H9 (cell line): Measurements from ENCODE around the gene CRACR2A. TPM values are rescaled to one million over a fixed set of nuclear protein-coding genes. Genes with fewer than 3 reads are reported as not detected.

Source experiments
- DNase-seq: peaks from one replicate; pipeline ENCODE4 v3.0.0-alpha.2; 2017
- H2AFZ ChIP-seq: one replicate; pipeline ENCODE4 v1.6.1; 2013; ENCODE audit warnings: mild to moderate bottlenecking, low read length, control low read depth, moderate library complexity
- H2AK5ac ChIP-seq: 2 replicates; pipeline ENCODE4 v1.6.1; 2013; ENCODE audit warnings: low read length, control low read depth, mixed read lengths; ENCODE audit not compliant: insufficient read length
- H2BK120ac ChIP-seq: one replicate; pipeline ENCODE4 v1.6.1; 2013; ENCODE audit warnings: low read depth, mild to moderate bottlenecking, low read length, control low read depth, inconsistent platforms; ENCODE audit not compliant: poor library complexity, severe bottlenecking
- H2BK12ac ChIP-seq: 2 replicates; pipeline ENCODE4 v1.6.1; 2013; ENCODE audit warnings: low read length, control low read depth, mixed read lengths, low read depth; ENCODE audit not compliant: insufficient read length
- H2BK15ac ChIP-seq: 2 replicates; pipeline ENCODE4 v1.6.1; 2013; ENCODE audit warnings: low read depth, low read length, control low read depth
- H2BK20ac ChIP-seq: one replicate; pipeline ENCODE4 v1.6.1; 2013; ENCODE audit warnings: low read depth, mild to moderate bottlenecking, low read length, control low read depth, inconsistent platforms; ENCODE audit not compliant: poor library complexity, severe bottlenecking
- H2BK5ac ChIP-seq: 2 replicates; pipeline ENCODE4 v1.6.1; 2013; ENCODE audit warnings: low read length, control low read depth, mixed read lengths; ENCODE audit not compliant: insufficient read length
- H3K14ac ChIP-seq: 2 replicates; pipeline ENCODE4 v1.6.1; 2013; ENCODE audit warnings: low read length, control low read depth; ENCODE audit not compliant: insufficient read depth
- H3K18ac ChIP-seq: 2 replicates; pipeline ENCODE4 v1.6.1; 2013; ENCODE audit warnings: low read depth, mild to moderate bottlenecking, mixed read lengths, low read length, control low read depth; ENCODE audit not compliant: insufficient read length
- H3K23ac ChIP-seq: 2 replicates; pipeline ENCODE4 v1.6.1; 2013; ENCODE audit warnings: low read length, control low read depth, mixed read lengths, low read depth; ENCODE audit not compliant: insufficient read length
- H3K23me2 ChIP-seq: 2 replicates; pipeline ENCODE4 v1.6.1; 2013; ENCODE audit warnings: low read depth, mild to moderate bottlenecking, mixed read lengths, low read length, control low read depth; ENCODE audit not compliant: insufficient read length, poor library complexity, severe bottlenecking
- H3K27ac ChIP-seq: 2 replicates; pipeline ENCODE4 v1.5.1; 2013; ENCODE audit warnings: low read length, control low read depth, mixed read lengths, low read depth; ENCODE audit not compliant: insufficient read length
- H3K27me3 ChIP-seq: 2 replicates; pipeline ENCODE4 v1.6.1; 2013; ENCODE audit warnings: low read length, control low read depth, inconsistent platforms; ENCODE audit not compliant: insufficient read depth
- H3K4ac ChIP-seq: 2 replicates; pipeline ENCODE4 v1.6.1; 2013; ENCODE audit warnings: low read depth, mild to moderate bottlenecking, control low read depth, inconsistent platforms, low read length, moderate library complexity
- H3K4me1 ChIP-seq: 2 replicates; pipeline ENCODE4 v1.6.1; 2013; ENCODE audit warnings: low read length, control low read depth, inconsistent platforms; ENCODE audit not compliant: insufficient read depth
- H3K4me2 ChIP-seq: 2 replicates; pipeline ENCODE4 v1.6.1; 2013; ENCODE audit warnings: low read length, control low read depth, mixed read lengths; ENCODE audit not compliant: insufficient read length, insufficient read depth
- H3K56ac ChIP-seq: 2 replicates; pipeline ENCODE4 v1.6.1; 2013; ENCODE audit warnings: low read depth, mild to moderate bottlenecking, mixed read lengths, low read length, control low read depth; ENCODE audit not compliant: insufficient read length
- H3K79me1 ChIP-seq: 2 replicates; pipeline ENCODE4 v1.6.1; 2013; ENCODE audit warnings: low read depth, mild to moderate bottlenecking, moderate library complexity, low read length, control low read depth, inconsistent platforms; ENCODE audit not compliant: insufficient read depth, poor library complexity, severe bottlenecking
- H3K79me2 ChIP-seq: 2 replicates; pipeline ENCODE4 v1.6.1; 2013; ENCODE audit warnings: low read length, control low read depth, inconsistent platforms; ENCODE audit not compliant: insufficient read depth
- H3K9ac ChIP-seq: 2 replicates; pipeline ENCODE4 v1.6.1; 2013; ENCODE audit warnings: low read length, control low read depth, mixed read lengths; ENCODE audit not compliant: insufficient read length; ENCODE audit errors: extremely low read depth
- H3K9me3 ChIP-seq: one replicate; pipeline ENCODE4 v1.6.1; 2013; ENCODE audit warnings: low read depth, low read length, inconsistent platforms; ENCODE audit not compliant: control insufficient read depth
- H3T11ph ChIP-seq: one replicate; pipeline ENCODE4 v1.6.1; 2013; ENCODE audit warnings: mild to moderate bottlenecking, low read length, control low read depth, inconsistent platforms
- H4K20me1 ChIP-seq: one replicate; pipeline ENCODE4 v1.6.1; 2013; ENCODE audit not compliant: control insufficient read depth, insufficient read length, insufficient read depth
- H4K5ac ChIP-seq: 2 replicates; pipeline ENCODE4 v1.6.1; 2013; ENCODE audit warnings: low read depth, mild to moderate bottlenecking, mixed read lengths, low read length, control low read depth; ENCODE audit not compliant: insufficient read length
- H4K8ac ChIP-seq: replicated peaks from 2 replicates; pipeline ENCODE4 v1.6.1; 2013; ENCODE audit warnings: low read length, control low read depth, mixed read lengths, low read depth; ENCODE audit not compliant: insufficient read length
- H4K91ac ChIP-seq: 2 replicates; pipeline ENCODE4 v1.6.1; 2013; ENCODE audit warnings: low read depth, mild to moderate bottlenecking, moderate library complexity, mixed read lengths, low read length, control low read depth; ENCODE audit not compliant: insufficient read length
- H3K27ac Mint-ChIP-seq, 3 experiments: 2 replicates in 2 of 3; 3 replicates in 1 of 3; pipeline ENCODE4 v1.8.0; 2020 to 2021; ENCODE audit warnings: mixed read lengths in 3 of 3, mild to moderate bottlenecking in 1 of 3, moderate library complexity in 1 of 3
- H3K27me3 Mint-ChIP-seq: 2 replicates; pipeline ENCODE4 v1.8.0; 2021; ENCODE audit warnings: low read depth, mild to moderate bottlenecking, moderate library complexity, mixed read lengths
- H3K36me3 Mint-ChIP-seq, 3 experiments: 2 replicates in 2 of 3; 3 replicates in 1 of 3; pipeline ENCODE4 v1.8.0; 2020 to 2021; ENCODE audit warnings: low read depth in 3 of 3, mixed read lengths in 3 of 3; ENCODE audit not compliant: insufficient read depth in 1 of 3
- H3K4me1 Mint-ChIP-seq, 2 experiments: 2 replicates each; pipeline ENCODE4 v1.8.0; 2020; ENCODE audit warnings: mixed read lengths in 2 of 2
- H3K4me3 Mint-ChIP-seq, 2 experiments: 2 replicates in 1 of 2; 3 replicates in 1 of 2; pipeline ENCODE4 v1.8.0; 2020 to 2021; ENCODE audit warnings: mild to moderate bottlenecking in 2 of 2, mixed read lengths in 2 of 2, moderate library complexity in 1 of 2
- H3K9me3 Mint-ChIP-seq, 2 experiments: 2 replicates in 1 of 2; 3 replicates in 1 of 2; pipeline ENCODE4 v1.8.0; 2020; ENCODE audit warnings: mild to moderate bottlenecking in 2 of 2, mixed read lengths in 2 of 2, moderate library complexity in 1 of 2
- WGBS: extraction: QIAGEN DNeasy Blood & Tissue Kit; methylation state at CpG from one replicate; pipeline ENCODE4 v1.1.7; 2013; ENCODE audit warnings: missing lambda C conversion rate, low lambda C conversion rate, mixed read lengths; ENCODE audit not compliant: insufficient read length; ENCODE audit errors: extremely low coverage; 5-methylcytosine and 5-hydroxymethylcytosine counted together
- total RNA-seq: library from RNA; stranded (reverse); gene quantifications from 2 replicates; pipeline ENCODE4 v1.2.1, GENCODE V29; 2021
- TF ChIP-seq, protein P1 (sequence below): fragments of 200-600 bp; sonication (generic); conservative IDR thresholded peaks from 3 replicates; pipeline ENCODE4 v1.8.0; 2021; ENCODE audit warnings: antibody characterized with exemption, mild to moderate bottlenecking

The CRACR2A gene
- total RNA-seq, 1 experiment from 2014 or later = 2.0 TPM

DNA sequence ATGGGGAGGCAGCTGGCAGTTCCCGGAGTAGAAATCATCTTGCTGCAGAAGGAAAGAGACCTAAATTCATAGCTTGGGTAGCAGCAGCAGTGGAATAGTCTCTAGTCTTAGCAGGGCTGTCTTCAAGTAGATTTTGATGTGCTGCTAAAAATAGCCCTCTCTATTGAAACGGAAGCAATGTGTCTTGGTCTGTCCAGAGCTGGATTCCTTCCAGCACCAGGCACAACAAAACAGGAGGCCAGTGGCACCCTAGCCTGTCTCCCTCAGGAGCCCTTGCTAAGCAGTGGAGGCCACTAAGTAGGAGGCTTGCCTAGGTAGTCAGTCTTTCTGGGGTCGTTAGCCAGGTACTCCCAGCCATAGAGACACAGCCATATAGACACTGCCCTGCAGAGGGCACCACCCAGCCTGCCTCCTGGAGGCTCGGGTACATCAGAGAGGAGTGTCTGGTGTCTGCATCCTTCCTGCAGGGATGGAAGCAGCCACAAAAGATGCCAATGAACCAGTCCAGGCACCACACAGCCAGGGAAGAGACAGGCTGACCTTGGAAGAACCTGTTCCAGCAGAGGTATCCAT lies 97.5 kb downstream of the CRACR2A start:
- no peak overlapping the region for H3K23ac ChIP-seq
- no peak overlapping the region for H2BK20ac ChIP-seq
- H3K79me2 ChIP-seq = no peaks in the 10 kb centered on the region
- no peak overlapping the region for H4K91ac ChIP-seq
- Mint-ChIP-seq H3K9me3 (no peaks in the 10 kb centered on the region), H3K27ac (no peak overlapping the region), H3K4me3 (no peak overlapping the region), H3K27me3 (peaks cover 1% of the 10 kb centered on the region; the same call in 1 of the 2 replicates), H3K4me1 (peaks cover 5 to 10% of the 10 kb centered on the region in 2 experiments; a peak in 3 of 4 replicates), H3K36me3 (no peaks in the 10 kb centered on the region)
- no peaks in the 10 kb centered on the region for H4K20me1 ChIP-seq
- H3K4me1 ChIP-seq = no peaks in the 10 kb centered on the region
- TF ChIP-seq, protein P1, sequence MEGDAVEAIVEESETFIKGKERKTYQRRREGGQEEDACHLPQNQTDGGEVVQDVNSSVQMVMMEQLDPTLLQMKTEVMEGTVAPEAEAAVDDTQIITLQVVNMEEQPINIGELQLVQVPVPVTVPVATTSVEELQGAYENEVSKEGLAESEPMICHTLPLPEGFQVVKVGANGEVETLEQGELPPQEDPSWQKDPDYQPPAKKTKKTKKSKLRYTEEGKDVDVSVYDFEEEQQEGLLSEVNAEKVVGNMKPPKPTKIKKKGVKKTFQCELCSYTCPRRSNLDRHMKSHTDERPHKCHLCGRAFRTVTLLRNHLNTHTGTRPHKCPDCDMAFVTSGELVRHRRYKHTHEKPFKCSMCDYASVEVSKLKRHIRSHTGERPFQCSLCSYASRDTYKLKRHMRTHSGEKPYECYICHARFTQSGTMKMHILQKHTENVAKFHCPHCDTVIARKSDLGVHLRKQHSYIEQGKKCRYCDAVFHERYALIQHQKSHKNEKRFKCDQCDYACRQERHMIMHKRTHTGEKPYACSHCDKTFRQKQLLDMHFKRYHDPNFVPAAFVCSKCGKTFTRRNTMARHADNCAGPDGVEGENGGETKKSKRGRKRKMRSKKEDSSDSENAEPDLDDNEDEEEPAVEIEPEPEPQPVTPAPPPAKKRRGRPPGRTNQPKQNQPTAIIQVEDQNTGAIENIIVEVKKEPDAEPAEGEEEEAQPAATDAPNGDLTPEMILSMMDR = peak; percentile 78
- no peaks in the 10 kb centered on the region for H3K23me2 ChIP-seq
- H2AK5ac ChIP-seq = no peak overlapping the region
- no peak overlapping the region for H2BK5ac ChIP-seq
- no peak overlapping the region for H2AFZ ChIP-seq
- no peak overlapping the region for H4K8ac ChIP-seq
- WGBS = no CpG with 5 or more reads among the region's 4 CpGs
- H3K14ac ChIP-seq = no peak overlapping the region
- no peaks in the 10 kb centered on the region for H3K9me3 ChIP-seq
- H3T11ph ChIP-seq = no peak overlapping the region
- no peak overlapping the region for H3K56ac ChIP-seq
- no peak overlapping the region for H3K4ac ChIP-seq
- no peak overlapping the region for H4K5ac ChIP-seq
- H3K79me1 ChIP-seq = no peaks in the 10 kb centered on the region
- no peak overlapping the region for H2BK12ac ChIP-seq
- no peak overlapping the region for H3K4me2 ChIP-seq
- no peak overlapping the region for H2BK120ac ChIP-seq
- no peak overlapping the region for H3K9ac ChIP-seq
- no peak overlapping the region for H2BK15ac ChIP-seq
- DNase-seq = peak; percentile 80
- no peak overlapping the region for H3K18ac ChIP-seq
- H3K27ac ChIP-seq = no peak overlapping the region
- H3K27me3 ChIP-seq = no peaks in the 10 kb centered on the region
